ENCODE data around the gene HSP90B1. TPM values are rescaled to one million over a fixed set of nuclear protein-coding genes. Genes with fewer than 3 reads are reported as not detected.

Gene HSP90B1
- total RNA-seq, 1 experiment from 2014 or later, result 888 TPM

DNA sequence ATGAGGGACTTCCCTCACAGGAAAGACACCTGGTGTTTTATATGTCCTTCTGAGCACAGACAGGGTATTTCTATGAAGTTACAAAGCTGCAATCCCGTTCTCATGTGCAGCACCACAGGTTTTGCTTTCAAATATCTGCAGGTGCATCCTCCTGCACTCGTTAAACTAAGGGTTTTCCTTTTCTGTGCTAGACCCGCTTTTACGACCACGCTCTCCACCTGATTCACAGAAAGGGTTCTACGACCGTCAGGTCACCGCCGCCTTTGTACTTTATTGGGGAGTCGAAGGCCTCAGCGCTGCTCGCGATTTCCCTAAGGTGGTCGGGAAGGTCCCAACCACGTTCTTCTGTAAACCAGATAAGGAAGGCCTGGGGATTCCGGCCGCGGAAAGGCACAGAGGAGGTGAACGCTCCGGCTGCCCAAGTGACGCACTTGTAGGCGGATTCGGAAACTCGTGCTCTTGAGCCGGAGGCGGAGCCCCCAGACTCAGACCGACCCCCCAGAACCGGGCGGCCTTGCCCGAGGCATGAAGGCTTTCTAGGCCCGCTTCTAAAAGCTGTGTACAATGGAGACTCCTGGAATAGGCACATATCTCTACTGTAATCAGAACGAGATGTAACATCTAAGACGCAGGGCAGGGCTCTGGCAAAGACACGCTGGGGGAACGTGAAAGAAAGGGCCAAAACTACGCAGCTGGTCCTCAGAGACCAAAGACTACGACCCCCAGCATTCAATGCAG, 995 bp upstream of the HSP90B1 start:
- H3K9ac ChIP-seq (ENCODE audit: low read length), result peak overlapping the region; percentile 65
- DNase-seq (ENCODE audit: low read depth, low spot score), result peak; percentile 78
- H3K27me3 ChIP-seq (ENCODE audit: insufficient read depth, low read length), result no peaks in the 10 kb centered on the region
- peaks cover 10 to 32% of the 10 kb centered on the region in 2 experiments for H3K4me1 ChIP-seq (ENCODE audit: control insufficient read depth in 1 of 2, insufficient read depth in 2 of 2, low read length in 2 of 2)
- CTCF ChIA-PET, result interaction anchor here (1.4 kb wide), 1 partner anchor 36 kb away, joined by 5 read pairs; the partner anchor contains the start of gene TDG
- H3K4me3 ChIP-seq (replicated peaks in 1 of 2; ENCODE audit: low read depth in 1 of 2, low read length in 2 of 2), result peak overlapping the region; percentile 61 to 67
- peaks cover 23 to 30% of the 10 kb centered on the region in 2 experiments for H3K36me3 ChIP-seq (ENCODE audit: control insufficient read depth in 1 of 2, insufficient read depth in 2 of 2, low read length in 2 of 2)
- H4K20me1 ChIP-seq (ENCODE audit: insufficient read depth), result peaks cover 21% of the 10 kb centered on the region; the same call in 1 of the 2 replicates
- no peaks in the 10 kb centered on the region for H3K9me3 ChIP-seq (ENCODE audit: control insufficient read depth in 1 of 2, insufficient read depth in 1 of 2, low read depth in 1 of 2, low read length in 2 of 2)
- BruUV-seq (replicated peaks), result TSS peak; percentile 80
- H2AFZ ChIP-seq (ENCODE audit: low read depth, low read length, poor library complexity, severe bottlenecking), result peak overlapping the region; percentile 57
- POLR2A ChIA-PET, result interaction anchor here (0.7 to 1.8 kb wide), 14 partner anchors 9 to 170 kb away, joined by 3 to 16 read pairs (median 4); partner anchors contain the start of gene TDG
- intact Hi-C loops (cut with micrococcal nuclease), result no loop called here
- peak overlapping the region; percentile 88 for H3K4me2 ChIP-seq (ENCODE audit: low read length)
- peak overlapping the region; percentile 63 for H3K27ac ChIP-seq (ENCODE audit: low read depth, low read length)
- RAD21 ChIA-PET (ENCODE audit: low non-redundant PET in 1 of 2, low total read pairs in 2 of 2, uncharacterized antibody in 2 of 2, unreplicated experiment in 2 of 2), result no interaction called here
- H3K79me2 ChIP-seq (ENCODE audit: insufficient read depth, low read length), result peaks cover 40% of the 10 kb centered on the region
- H3K9me2 ChIP-seq (ENCODE audit: insufficient read depth), result no peaks in the 10 kb centered on the region
- ATAC-seq, result peak; percentile 71
- TF ChIP-seq CEBPB (IDR thresholded peaks at IDR 0.05; ENCODE audit: low read depth), result no peak
- TF ChIP-seq SP1 (IDR thresholded peaks at IDR 0.05; ENCODE audit: low read depth), result no peak
- TF ChIP-seq, protein P1, sequence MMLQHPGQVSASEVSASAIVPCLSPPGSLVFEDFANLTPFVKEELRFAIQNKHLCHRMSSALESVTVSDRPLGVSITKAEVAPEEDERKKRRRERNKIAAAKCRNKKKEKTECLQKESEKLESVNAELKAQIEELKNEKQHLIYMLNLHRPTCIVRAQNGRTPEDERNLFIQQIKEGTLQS (IDR thresholded peaks at IDR 0.05), result no peak
- no peak for TF ChIP-seq EGR1 (IDR thresholded peaks at IDR 0.05; ENCODE audit: low read depth)
- peak; percentile 76 for TF ChIP-seq POLR2AphosphoS5 (IDR thresholded peaks at IDR 0.05; ENCODE audit: low read depth, low read length)
- TF ChIP-seq, protein P2, sequence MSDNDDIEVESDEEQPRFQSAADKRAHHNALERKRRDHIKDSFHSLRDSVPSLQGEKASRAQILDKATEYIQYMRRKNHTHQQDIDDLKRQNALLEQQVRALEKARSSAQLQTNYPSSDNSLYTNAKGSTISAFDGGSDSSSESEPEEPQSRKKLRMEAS (IDR thresholded peaks at IDR 0.05), result peak; percentile 16; the same call in 1 of the 2 replicates
- TF ChIP-seq, protein P3, sequence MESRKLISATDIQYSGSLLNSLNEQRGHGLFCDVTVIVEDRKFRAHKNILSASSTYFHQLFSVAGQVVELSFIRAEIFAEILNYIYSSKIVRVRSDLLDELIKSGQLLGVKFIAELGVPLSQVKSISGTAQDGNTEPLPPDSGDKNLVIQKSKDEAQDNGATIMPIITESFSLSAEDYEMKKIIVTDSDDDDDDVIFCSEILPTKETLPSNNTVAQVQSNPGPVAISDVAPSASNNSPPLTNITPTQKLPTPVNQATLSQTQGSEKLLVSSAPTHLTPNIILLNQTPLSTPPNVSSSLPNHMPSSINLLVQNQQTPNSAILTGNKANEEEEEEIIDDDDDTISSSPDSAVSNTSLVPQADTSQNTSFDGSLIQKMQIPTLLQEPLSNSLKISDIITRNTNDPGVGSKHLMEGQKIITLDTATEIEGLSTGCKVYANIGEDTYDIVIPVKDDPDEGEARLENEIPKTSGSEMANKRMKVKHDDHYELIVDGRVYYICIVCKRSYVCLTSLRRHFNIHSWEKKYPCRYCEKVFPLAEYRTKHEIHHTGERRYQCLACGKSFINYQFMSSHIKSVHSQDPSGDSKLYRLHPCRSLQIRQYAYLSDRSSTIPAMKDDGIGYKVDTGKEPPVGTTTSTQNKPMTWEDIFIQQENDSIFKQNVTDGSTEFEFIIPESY (IDR thresholded peaks at IDR 0.05; ENCODE audit: extremely low read depth, insufficient replicate concordance, low read length), result no peak
- TF ChIP-seq RAD21 (IDR thresholded peaks at IDR 0.05; ENCODE audit: low read depth), result no peak
- no peak for TF ChIP-seq EZH2phosphoT487 (IDR thresholded peaks at IDR 0.05; ENCODE audit: borderline replicate concordance)
- TF ChIP-seq SRF (IDR thresholded peaks at IDR 0.05; ENCODE audit: low read depth), result no peak
- TF ChIP-seq FOSL1 (IDR thresholded peaks at IDR 0.05; ENCODE audit: low read depth), result no peak
- TF ChIP-seq, protein P4, sequence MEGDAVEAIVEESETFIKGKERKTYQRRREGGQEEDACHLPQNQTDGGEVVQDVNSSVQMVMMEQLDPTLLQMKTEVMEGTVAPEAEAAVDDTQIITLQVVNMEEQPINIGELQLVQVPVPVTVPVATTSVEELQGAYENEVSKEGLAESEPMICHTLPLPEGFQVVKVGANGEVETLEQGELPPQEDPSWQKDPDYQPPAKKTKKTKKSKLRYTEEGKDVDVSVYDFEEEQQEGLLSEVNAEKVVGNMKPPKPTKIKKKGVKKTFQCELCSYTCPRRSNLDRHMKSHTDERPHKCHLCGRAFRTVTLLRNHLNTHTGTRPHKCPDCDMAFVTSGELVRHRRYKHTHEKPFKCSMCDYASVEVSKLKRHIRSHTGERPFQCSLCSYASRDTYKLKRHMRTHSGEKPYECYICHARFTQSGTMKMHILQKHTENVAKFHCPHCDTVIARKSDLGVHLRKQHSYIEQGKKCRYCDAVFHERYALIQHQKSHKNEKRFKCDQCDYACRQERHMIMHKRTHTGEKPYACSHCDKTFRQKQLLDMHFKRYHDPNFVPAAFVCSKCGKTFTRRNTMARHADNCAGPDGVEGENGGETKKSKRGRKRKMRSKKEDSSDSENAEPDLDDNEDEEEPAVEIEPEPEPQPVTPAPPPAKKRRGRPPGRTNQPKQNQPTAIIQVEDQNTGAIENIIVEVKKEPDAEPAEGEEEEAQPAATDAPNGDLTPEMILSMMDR (IDR thresholded peaks at IDR 0.05 in 2 of 3, conservative IDR thresholded peaks at IDR 0.05 in 1 of 3; ENCODE audit: borderline replicate concordance in 1 of 3, insufficient read depth in 1 of 3, low read depth in 2 of 3, low read length in 2 of 3), result no peak
- TF ChIP-seq ELF1 (IDR thresholded peaks at IDR 0.05; ENCODE audit: borderline replicate concordance, low read depth), result no peak
- TF ChIP-seq ZFX (IDR thresholded peaks at IDR 0.05), result peak; percentile 84
- TF ChIP-seq EZH2 (IDR thresholded peaks at IDR 0.05), result no peak
- TF ChIP-seq TCF7L2 (IDR thresholded peaks at IDR 0.05; ENCODE audit: borderline replicate concordance, extremely low read depth, insufficient read depth, insufficient read length), result no peak
- TF ChIP-seq SIN3A (IDR thresholded peaks at IDR 0.05; ENCODE audit: low read depth), result peak; percentile 29; the same call in 1 of the 2 replicates
- TF ChIP-seq YY1 (IDR thresholded peaks at IDR 0.05; ENCODE audit: extremely low read depth, insufficient replicate concordance, low read depth, low read length), result no peak
- TF ChIP-seq ZNF274 (IDR thresholded peaks at IDR 0.05; ENCODE audit: low read depth, low read length), result no peak

Measured in HCT116 (cell line).